HepG2 (cell line): ENCODE data around the gene PREP. TPM values are rescaled to one million over a fixed set of nuclear protein-coding genes. Genes with fewer than 3 reads are reported as not detected.

Experiments
- ATAC-seq: fragments of 200-7000 bp; cut with Tn5 transposase; 3 replicates; pipeline ENCODE4 v1.9.1; 2020; ENCODE audit warnings: mild to moderate bottlenecking, moderate library complexity
- BruUV-seq: library from RNA; stranded (reverse); fragments of 400-500 nt; replicated peaks from 2 replicates; lab custom pipeline; 2021; lab: Mats Ljungman, UMichigan
- CTCF ChIA-PET: fragments of 300-600 bp; formaldehyde crosslinking; extraction: SDS; loops from one replicate; lab custom pipeline; 2021; ENCODE audit warnings: low total read pairs, inconsistent platforms, low intra/inter-chr PET ratio; lab: Yijun Ruan, JAX
- POLR2A ChIA-PET: fragments of 350-600 bp; sonication (Branson Sonifier 250); formaldehyde crosslinking; loops from one replicate; lab custom pipeline; 2020; ENCODE audit warnings: antibody characterized with exemption, inconsistent platforms; lab: Yijun Ruan, JAX
- DNase-seq: peaks from one replicate; pipeline ENCODE4 v3.0.0-alpha.2; 2015; ENCODE audit warnings: low spot score
- FAIRE-seq: peaks from 3 replicates; lab custom pipeline; 2011; peaks lifted over from hg19 to GRCh38; lab: Jason Lieb, UNC
- H2AFZ ChIP-seq: one replicate; pipeline ENCODE4 v1.6.1; 2011; ENCODE audit warnings: low read length, inconsistent platforms
- H3K27ac ChIP-seq: fragments of 300-600 bp; 3 replicates; pipeline ENCODE4 v1.8.0; 2011; ENCODE audit warnings: mixed run types, mild to moderate bottlenecking, mixed read lengths, low read length, inconsistent platforms; ENCODE audit not compliant: insufficient read depth; ENCODE audit errors: extremely low read length
- H3K27me3 ChIP-seq, 2 experiments: fragments of 200-600 bp in 1 of 2; 2 replicates in 1 of 2; 3 replicates in 1 of 2; pipeline versions ENCODE4 v1.6.0 to v1.8.0; 2011; ENCODE audit warnings: low read length in 2 of 2, mild to moderate bottlenecking in 2 of 2, moderate library complexity in 2 of 2, inconsistent platforms in 1 of 2; ENCODE audit not compliant: insufficient read depth in 2 of 2, control insufficient read depth in 1 of 2
- H3K36me3 ChIP-seq, 2 experiments: fragments of 200-600 bp in 1 of 2; replicated peaks in 1 of 2; 2 replicates in 1 of 2; 3 replicates in 1 of 2; pipeline versions ENCODE4 v1.5.1 to v1.8.0; 2011; ENCODE audit warnings: low read length in 2 of 2, inconsistent platforms in 1 of 2; ENCODE audit not compliant: insufficient read depth in 2 of 2, control insufficient read depth in 1 of 2
- H3K4me1 ChIP-seq: 2 replicates; pipeline ENCODE4 v1.5.1; 2012; ENCODE audit warnings: low read length, inconsistent platforms; ENCODE audit not compliant: insufficient read depth
- H3K4me2 ChIP-seq: 2 replicates; pipeline ENCODE4 v1.6.0; 2011; ENCODE audit warnings: low read depth, low read length, inconsistent platforms
- H3K4me3 ChIP-seq, 3 experiments: fragments of 200-600 bp in 1 of 3; sonication (generic), shearing (Covaris generic) in 1 of 3; replicated peaks in 1 of 3; 2 replicates each; pipeline ENCODE4 v1.5.1; 2011 to 2016; ENCODE audit warnings: low read length in 3 of 3, inconsistent platforms in 2 of 3, low read depth in 2 of 3, mild to moderate bottlenecking in 2 of 3, control low read depth in 1 of 3, mixed read lengths in 1 of 3; ENCODE audit not compliant: insufficient read depth in 1 of 3
- H3K79me2 ChIP-seq: one replicate; pipeline ENCODE4 v1.6.1; 2011; ENCODE audit warnings: low read length, inconsistent platforms; ENCODE audit not compliant: insufficient read depth
- H3K9ac ChIP-seq: 2 replicates; pipeline ENCODE4 v1.6.0; 2011; ENCODE audit warnings: mild to moderate bottlenecking, low read depth, low read length, inconsistent platforms; ENCODE audit not compliant: insufficient read depth
- H3K9me3 ChIP-seq: 2 replicates; pipeline ENCODE4 v1.5.1; 2012; ENCODE audit warnings: mild to moderate bottlenecking, low read length
- H4K20me1 ChIP-seq: 2 replicates; pipeline ENCODE4 v1.6.0; 2011; ENCODE audit warnings: inconsistent platforms, mild to moderate bottlenecking, low read length, moderate library complexity; ENCODE audit not compliant: insufficient read depth
- HIC2 ChIP-seq: sonication (generic); formaldehyde crosslinking; IDR thresholded peaks from 2 replicates; pipeline ENCODE4 v1.9.0; 2022; ENCODE audit warnings: low read depth, missing genetic modification reagents
- MAF1 ChIP-seq: sonication (generic); formaldehyde crosslinking; IDR thresholded peaks from 2 replicates; pipeline ENCODE4 v1.5.0; 2020; ENCODE audit warnings: missing genetic modification reagents, borderline replicate concordance
- SAFB2 ChIP-seq: sonication (generic); formaldehyde crosslinking; IDR thresholded peaks from 2 replicates; pipeline ENCODE4 v1.5.1; 2020; ENCODE audit warnings: missing genetic modification reagents, low read depth, mild to moderate bottlenecking, borderline replicate concordance
- TSC22D2 ChIP-seq: sonication (generic); formaldehyde crosslinking; IDR thresholded peaks from 2 replicates; pipeline ENCODE4 v1.5.1; 2020; ENCODE audit warnings: missing genetic modification reagents, mild to moderate bottlenecking, borderline replicate concordance
- ZNF232 ChIP-seq: sonication (generic); formaldehyde crosslinking; IDR thresholded peaks from 2 replicates; pipeline ENCODE4 v1.4.0; 2020; ENCODE audit warnings: missing genetic modification reagents, borderline replicate concordance
- ZNF580 ChIP-seq: IDR thresholded peaks from 2 replicates; pipeline ENCODE4 v1.6.1; 2016; ENCODE audit warnings: low read depth, borderline replicate concordance
- WGBS: methylation state at CpG from one replicate; pipeline ENCODE4 v1.1.6; 2017; ENCODE audit warnings: low lambda C conversion rate; 5-methylcytosine and 5-hydroxymethylcytosine counted together
- in situ Hi-C: cut with HindIII; loops from 2 replicates; pipeline ENCODE4 v1.10.0; 2017; ENCODE audit warnings: low pct_unique_long_range_greater_than_20kb; ENCODE audit not compliant: extremely low pct_ligation_motif_present
- intact Hi-C: fragments of 100-400 bp; cut with micrococcal nuclease; formaldehyde crosslinking; loops from one replicate; pipeline ENCODE4 v1.10.0; 2022; ENCODE audit not compliant: unreplicated experiment
- polyA plus RNA-seq, 8 experiments: library from polyadenylated mRNA; depleted of rRNA in 3 of 8; stranded (reverse) in 7 of 8; unstranded in 1 of 8; fragments of >200 nt; fragmentation: Illumina TruSeq in 4 of 8; extraction: Trizol in 4 of 8; gene quantifications; 2 replicates each; pipeline versions ENCODE4 v1.2.1 to v1.2.3, GENCODE V29; 2011 to 2016; ENCODE audit warnings: low read depth in 4 of 8, missing spikeins in 1 of 8, mixed read lengths in 1 of 8; ENCODE audit not compliant: insufficient read depth in 1 of 8
- total RNA-seq, 5 experiments: library from RNA; depleted of rRNA; stranded (reverse); fragments of >200 nt; fragmentation: Illumina TruSeq; extraction: Trizol; gene quantifications; 2 replicates each; pipeline ENCODE4 v1.2.3, GENCODE V29; 2016; ENCODE audit warnings: low read depth in 1 of 5

The PREP gene
- total and polyA plus RNA-seq, 2 of the 13 experiments (the other 11 are each of a cell fraction or from before 2014, with no cell fraction given): 12.6 to 15.9 TPM

- TF ChIP-seq HIC2 (CRISPR knock-in tag) (no peak), TSC22D2 (CRISPR knock-in tag) (no peak), SAFB2 (CRISPR knock-in tag) (no peak)
Measured at GRCh38 chr6:105279463-105279862, 123.4 kb downstream of the PREP start (continued).

GRCh38 chr6:105278813-105279212, 124.1 kb downstream of the PREP start:
- no peak overlapping the region for H3K4me3 ChIP-seq
- POLR2A ChIA-PET: no interaction called here
- in situ Hi-C loops: no loop called here
- H3K36me3 ChIP-seq: peaks cover 19 to 47% of the 10 kb centered on the region in 2 experiments
- H3K9ac ChIP-seq: no peak overlapping the region
- H4K20me1 ChIP-seq: no peaks in the 10 kb centered on the region
- H3K27me3 ChIP-seq: no peaks in the 10 kb centered on the region
- TF ChIP-seq MAF1 (no peak), ZNF232 (CRISPR knock-in tag) (no peak), ZNF580 (no peak)
- ATAC-seq (no peak), DNase-seq (no peak), FAIRE-seq (no peak)
- no TSS peak for BruUV-seq
- H3K4me2 ChIP-seq: no peak overlapping the region
- intact Hi-C loops: no loop called here
- no peaks in the 10 kb centered on the region for H3K4me1 ChIP-seq
- no peak overlapping the region for H2AFZ ChIP-seq
- CTCF ChIA-PET: no interaction called here
- H3K79me2 ChIP-seq: no peaks in the 10 kb centered on the region
- no peak overlapping the region for H3K27ac ChIP-seq
- 94% methylated on average over 3 of the region's 3 CpGs for WGBS
- no peaks in the 10 kb centered on the region for H3K9me3 ChIP-seq
